GM12865 (cell line): ENCODE measurements around the gene IFITM2.
"Not testable (repeated sequence)": the region's sequence is repeated elsewhere in the genome, so short reads cannot be mapped to it uniquely, and the experiment has no call there.

Experiments used
- DNase-seq: peaks from one replicate; pipeline ENCODE4 v3.0.0; 2010; ENCODE audit warnings: low read depth
- H3K4me3 ChIP-seq: 2 replicates; pipeline ENCODE4 v1.5.1; 2011; ENCODE audit warnings: mild to moderate bottlenecking, low read depth, low read length, control low read depth
- TF ChIP-seq, protein P1 (sequence below): IDR thresholded peaks from 2 replicates; pipeline ENCODE4 v1.5.1; 2011; ENCODE audit warnings: low read length, control low read depth, low read depth, inconsistent platforms; ENCODE audit not compliant: insufficient read depth; ENCODE audit errors: missing control alignments

Gene IFITM2

GRCh38 chr11:299951-300735, 7.5 kb upstream of the IFITM2 start:
- DNase-seq, result no peak
- TF ChIP-seq, protein P1, sequence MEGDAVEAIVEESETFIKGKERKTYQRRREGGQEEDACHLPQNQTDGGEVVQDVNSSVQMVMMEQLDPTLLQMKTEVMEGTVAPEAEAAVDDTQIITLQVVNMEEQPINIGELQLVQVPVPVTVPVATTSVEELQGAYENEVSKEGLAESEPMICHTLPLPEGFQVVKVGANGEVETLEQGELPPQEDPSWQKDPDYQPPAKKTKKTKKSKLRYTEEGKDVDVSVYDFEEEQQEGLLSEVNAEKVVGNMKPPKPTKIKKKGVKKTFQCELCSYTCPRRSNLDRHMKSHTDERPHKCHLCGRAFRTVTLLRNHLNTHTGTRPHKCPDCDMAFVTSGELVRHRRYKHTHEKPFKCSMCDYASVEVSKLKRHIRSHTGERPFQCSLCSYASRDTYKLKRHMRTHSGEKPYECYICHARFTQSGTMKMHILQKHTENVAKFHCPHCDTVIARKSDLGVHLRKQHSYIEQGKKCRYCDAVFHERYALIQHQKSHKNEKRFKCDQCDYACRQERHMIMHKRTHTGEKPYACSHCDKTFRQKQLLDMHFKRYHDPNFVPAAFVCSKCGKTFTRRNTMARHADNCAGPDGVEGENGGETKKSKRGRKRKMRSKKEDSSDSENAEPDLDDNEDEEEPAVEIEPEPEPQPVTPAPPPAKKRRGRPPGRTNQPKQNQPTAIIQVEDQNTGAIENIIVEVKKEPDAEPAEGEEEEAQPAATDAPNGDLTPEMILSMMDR, result no peak
- no peak overlapping the region for H3K4me3 ChIP-seq

- peak; percentile 71 for DNase-seq
- H3K4me3 ChIP-seq, result no peak overlapping the region
- TF ChIP-seq, protein P1, result no peak
These were observed 4.3 kb upstream of the IFITM2 start for GRCh38 chr11:303363-303762.

DNA sequence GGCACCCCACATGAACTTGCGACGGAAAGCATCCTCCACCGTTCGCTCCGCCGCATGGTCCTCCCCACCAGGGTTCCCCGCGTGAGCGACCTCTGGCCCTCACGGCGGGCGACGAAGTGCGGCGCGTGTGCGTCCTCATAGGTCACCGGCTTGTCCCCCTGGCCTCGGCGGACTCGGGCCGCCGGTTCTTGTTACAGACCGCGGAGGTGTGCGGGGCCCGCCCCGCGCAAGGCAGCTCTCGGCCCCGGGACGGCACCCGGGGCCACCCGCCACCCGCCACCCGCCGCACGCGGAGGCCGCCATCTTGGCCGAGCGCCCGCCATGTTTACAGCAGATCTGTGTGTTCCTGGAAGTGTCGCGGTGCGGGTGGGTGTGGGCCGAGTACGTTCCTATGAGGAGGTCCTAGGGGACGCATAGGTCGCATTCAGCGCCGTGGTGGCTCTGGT, 3.5 kb upstream of the IFITM2 start:
- no peak overlapping the region for H3K4me3 ChIP-seq
- TF ChIP-seq, protein P1, result no peak
- no peak for DNase-seq

DNA sequence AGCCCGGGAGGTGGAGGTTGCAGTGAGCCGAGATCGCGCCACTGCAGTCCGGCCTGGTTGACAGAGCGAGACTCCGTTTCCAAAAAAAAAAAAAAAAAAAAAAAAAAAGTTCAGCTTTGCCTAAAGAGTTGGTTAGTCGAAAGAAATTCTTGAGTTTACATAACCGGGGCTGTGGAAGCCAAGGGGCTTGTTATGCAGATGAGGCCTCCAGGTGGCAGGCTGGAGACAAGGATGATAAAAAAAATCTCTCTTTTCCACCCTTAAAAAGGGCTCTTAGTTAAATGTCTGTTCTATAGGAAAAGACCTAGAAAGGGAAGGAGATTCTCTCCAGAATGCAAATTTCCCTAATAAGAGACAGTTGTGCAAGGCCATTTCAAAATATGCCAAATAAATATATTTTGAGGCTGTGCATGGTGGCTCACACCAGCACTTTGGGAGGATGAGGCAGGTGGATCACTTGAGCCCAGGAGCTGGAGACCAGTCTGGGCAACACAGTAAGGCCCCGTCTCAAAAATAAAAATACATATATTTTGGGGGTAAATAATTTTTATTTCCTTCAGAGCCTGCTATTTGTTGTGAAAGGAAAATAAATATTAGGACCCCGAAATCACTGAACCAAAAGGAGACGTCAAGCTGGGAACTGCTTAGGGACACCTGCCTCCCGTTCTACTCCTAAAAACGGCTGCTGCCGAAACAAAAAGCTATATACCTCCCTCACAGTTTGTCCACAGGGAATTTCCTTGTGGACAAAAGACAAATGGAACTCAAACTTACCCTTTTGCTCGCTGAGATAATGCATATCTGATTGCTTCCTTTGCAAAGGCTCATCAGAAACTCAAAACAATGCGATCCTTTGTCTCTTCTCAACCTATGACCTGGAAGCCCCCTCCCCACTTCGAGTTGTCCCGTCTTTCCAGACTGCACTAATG, 2.4 kb upstream of the IFITM2 start:
- DNase-seq, result peak; percentile 74
- no peak overlapping the region for H3K4me3 ChIP-seq
- TF ChIP-seq, protein P1, result peak; percentile 61

GRCh38 chr11:305844-306211, 1.8 kb upstream of the IFITM2 start:
- DNase-seq, result no peak
- TF ChIP-seq, protein P1, result no peak
- H3K4me3 ChIP-seq, result no peak overlapping the region

GRCh38 chr11:306645-307371, 808 bp upstream of the IFITM2 start:
- no peak overlapping the region for H3K4me3 ChIP-seq
- DNase-seq, result no peak
- TF ChIP-seq, protein P1, result no peak

GRCh38 chr11:308740-309665, 1.4 kb downstream of the IFITM2 start:
- H3K4me3 ChIP-seq, result peak overlapping the region; percentile 64
- not testable (repeated sequence) for DNase-seq

GRCh38 chr11:309979-310572, 2.5 kb downstream of the IFITM2 start:
- not testable (repeated sequence) for DNase-seq
- peak overlapping the region; percentile 64 for H3K4me3 ChIP-seq
